Measurements from ENCODE around the gene HEXIM2.

Gene HEXIM2

GRCh38 chr17:45218895-45219661 is 57.4 kb downstream of the HEXIM2 start:
- TF ChIP-seq, protein P1, sequence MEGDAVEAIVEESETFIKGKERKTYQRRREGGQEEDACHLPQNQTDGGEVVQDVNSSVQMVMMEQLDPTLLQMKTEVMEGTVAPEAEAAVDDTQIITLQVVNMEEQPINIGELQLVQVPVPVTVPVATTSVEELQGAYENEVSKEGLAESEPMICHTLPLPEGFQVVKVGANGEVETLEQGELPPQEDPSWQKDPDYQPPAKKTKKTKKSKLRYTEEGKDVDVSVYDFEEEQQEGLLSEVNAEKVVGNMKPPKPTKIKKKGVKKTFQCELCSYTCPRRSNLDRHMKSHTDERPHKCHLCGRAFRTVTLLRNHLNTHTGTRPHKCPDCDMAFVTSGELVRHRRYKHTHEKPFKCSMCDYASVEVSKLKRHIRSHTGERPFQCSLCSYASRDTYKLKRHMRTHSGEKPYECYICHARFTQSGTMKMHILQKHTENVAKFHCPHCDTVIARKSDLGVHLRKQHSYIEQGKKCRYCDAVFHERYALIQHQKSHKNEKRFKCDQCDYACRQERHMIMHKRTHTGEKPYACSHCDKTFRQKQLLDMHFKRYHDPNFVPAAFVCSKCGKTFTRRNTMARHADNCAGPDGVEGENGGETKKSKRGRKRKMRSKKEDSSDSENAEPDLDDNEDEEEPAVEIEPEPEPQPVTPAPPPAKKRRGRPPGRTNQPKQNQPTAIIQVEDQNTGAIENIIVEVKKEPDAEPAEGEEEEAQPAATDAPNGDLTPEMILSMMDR (IDR thresholded peaks at IDR 0.05; ENCODE audit: insufficient read depth, low read depth, low read length, missing control alignments): peak; percentile 96
- peak; percentile 73 for DNase-seq (ENCODE audit: low read depth)
- H3K4me3 ChIP-seq (ENCODE audit: low read length): no peak overlapping the region

Measured in epithelial cell of esophagus (primary cell).